K562 treated with DMSO at 1 percent for 12 hours (cell line): ENCODE results near the gene NFASC. TPM values are rescaled to one million over a fixed set of nuclear protein-coding genes. Genes with fewer than 3 reads are reported as not detected.

ENCODE experiments used
- total RNA-seq: library from RNA; unstranded; fragments of 300-600 nt; gene quantifications from 2 replicates; pipeline ENCODE4 v1.2.3, GENCODE V29; 2022; ENCODE audit not compliant: insufficient read depth

The NFASC gene
- total RNA-seq: 0.21 and 0.44 TPM in 2 replicates

GRCh38 chr1:204870160-204870912, at the start of gene NFASC:
Gene NFASC, plus strand, starts transcription at chr1:204870862. Its CDS starts 73,454 bp downstream, at chr1:204944316.

GRCh38 chr1:205042911-205043806, 172.5 kb downstream of the NFASC start, which contains the start of gene CNTN2:
Gene CNTN2, plus strand, starts transcription at chr1:205043212. Its CDS starts 9,974 bp downstream, at chr1:205053186.

Other genes starting within 250 kb of the NFASC start
- 0.57 TPM in 1 of 2 replicates, not detected in the other for gene LRRN2, start 185.1 kb upstream of the NFASC start, total RNA-seq
- gene CNTN2, start 172.3 kb downstream of the NFASC start, total RNA-seq: not detected in 2 replicates
- 8.5 and 10.7 TPM in 2 replicates for gene TMEM81, start 213.6 kb downstream of the NFASC start, total RNA-seq